Stimulated activated CD4-positive, alpha-beta T cell treated with anti-CD3 and anti-CD28 coated beads, Interleukin-2, amount 100 ng/mL, for 4 hours (primary cell): ENCODE data around the gene HNRNPUL2.
"Not testable (repeated sequence)": the region's sequence is repeated elsewhere in the genome, so short reads cannot be mapped to it uniquely, and the experiment has no call there.

ENCODE experiments used
- DNase-seq: peaks from one replicate; pipeline ENCODE4 v3.0.0-alpha.2; 2020; ENCODE audit warnings: low read depth

The HNRNPUL2 gene

DNA sequence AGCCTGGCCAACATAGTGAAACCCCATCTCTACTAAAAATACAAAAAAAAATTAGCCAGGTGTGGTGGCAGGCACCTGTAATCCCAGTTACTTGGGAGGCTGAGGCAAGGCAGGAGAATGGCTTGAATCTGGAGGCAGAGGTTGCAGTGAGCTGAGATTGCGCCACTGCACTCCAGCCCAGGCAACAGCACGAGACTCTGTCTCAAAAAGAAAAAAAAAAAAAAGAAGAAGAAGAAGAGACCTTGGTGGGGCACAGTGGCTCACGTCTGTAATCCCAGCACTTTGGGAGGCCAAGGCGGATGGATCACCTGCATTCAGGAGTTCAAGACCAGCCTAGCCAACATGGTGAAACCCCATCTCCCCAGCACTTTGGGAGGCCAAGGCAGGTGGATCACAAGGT lies 23.3 kb downstream of the HNRNPUL2 start:
- DNase-seq, result not testable (repeated sequence)

DNA sequence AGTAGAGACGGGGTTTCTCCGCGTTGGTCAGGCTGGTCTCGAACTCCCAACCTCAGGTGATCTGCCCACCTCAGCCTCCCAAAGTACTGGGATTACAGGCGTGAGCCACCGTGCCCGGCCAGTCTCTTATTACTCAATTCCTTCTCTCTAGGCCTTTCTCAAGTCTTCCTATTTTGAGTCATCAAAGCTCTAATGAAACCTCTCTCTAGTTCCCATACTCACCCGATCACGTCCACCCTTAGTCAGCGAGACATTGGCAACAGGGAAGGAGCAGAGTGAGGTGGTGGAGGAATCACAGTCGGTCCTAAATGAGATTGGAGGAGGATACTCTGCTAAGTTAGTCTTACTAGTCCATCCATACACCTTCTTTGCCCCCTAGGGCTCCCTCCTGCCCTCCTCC lies 25.0 kb downstream of the HNRNPUL2 start:
- DNase-seq, result no peak

DNA sequence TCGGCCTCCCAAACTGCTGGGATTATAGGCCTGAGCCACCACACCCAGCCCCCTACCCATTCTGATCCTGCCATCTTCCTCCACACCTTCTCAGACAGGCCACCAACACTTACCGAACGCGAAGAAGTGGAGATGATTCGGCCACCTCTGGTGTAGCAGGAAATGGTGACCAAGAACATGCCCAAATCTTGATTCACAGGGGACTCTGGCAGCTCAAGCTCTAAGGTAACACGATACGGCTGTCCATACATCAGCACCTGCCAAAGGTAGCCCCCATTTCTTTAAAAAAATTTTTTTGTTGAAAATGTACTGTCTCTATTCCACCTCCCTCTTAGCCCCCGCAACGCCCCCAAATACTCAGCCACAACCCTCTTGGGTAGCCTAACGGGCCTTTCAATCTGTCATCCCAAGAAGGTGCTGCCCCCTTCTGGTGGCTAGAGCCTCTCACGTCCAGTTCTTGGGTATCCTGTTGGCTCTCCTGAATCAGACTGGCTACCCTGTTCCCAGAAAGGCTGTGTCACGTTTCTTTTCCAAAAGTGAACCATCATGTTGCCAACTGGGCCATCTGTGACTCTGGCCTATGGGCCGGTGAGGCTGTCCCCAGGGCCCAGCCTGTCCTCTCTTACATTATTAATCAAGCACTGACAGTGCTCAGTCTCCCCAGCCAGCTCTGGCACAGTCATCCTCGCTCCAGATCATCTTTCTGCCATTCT lies 32.6 kb downstream of the HNRNPUL2 start:
- peak; percentile 72 for DNase-seq

DNA sequence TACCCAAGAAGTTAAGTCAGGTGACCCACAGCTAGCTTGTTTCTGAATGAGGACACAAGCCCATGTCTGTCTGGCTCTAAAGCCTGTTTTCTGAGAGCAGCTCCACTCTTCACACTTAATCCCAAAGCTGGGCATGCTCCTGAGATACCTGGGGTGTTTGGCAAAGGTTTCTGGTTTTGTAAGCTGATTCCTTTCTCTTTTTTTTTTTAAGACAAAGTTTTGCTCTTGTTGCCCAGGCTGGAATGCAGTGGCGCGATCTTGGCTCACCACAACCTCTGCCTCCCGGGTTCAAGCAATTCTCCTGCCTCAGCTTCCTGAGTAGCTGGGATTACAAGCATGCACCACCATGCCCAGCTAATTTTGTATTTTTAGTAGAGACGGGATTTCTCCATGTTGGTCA lies 33.6 kb downstream of the HNRNPUL2 start:
- not testable (repeated sequence) for DNase-seq

DNA sequence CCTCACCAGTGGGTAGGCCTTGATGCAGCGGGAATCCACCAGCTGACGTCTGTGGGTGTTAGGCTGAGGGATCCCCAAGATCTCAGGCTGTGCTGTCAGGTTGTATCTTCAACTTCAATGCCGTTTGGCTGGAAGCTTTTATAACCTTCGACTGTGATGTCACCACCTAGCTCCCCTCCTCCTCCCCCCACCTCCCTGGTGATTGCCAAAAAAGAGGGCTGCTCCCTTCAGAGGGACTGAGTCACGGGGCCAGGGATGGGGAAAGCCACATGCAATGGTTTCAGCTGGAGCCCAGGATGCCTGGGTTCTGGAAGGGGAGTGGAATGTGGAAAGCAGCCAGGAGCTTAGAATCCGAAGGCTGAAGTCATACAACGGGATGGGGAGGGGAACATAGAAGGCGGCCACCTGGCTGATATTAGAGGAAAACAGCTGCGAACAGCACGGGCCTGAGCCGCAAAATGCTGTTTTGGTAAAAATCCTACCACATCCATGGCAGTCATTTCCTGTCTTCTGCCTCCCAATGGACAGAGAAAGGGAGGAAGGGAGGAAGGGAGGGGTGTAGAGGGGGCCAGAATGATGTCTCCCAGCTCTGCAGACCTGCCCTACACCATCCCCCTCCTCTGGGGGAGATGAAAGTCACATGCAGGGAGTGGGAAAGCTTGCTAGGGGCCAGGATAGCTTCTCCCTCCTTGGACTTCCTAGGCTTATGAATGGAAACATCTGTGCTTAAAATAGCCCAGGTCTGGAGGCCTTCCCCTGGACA lies 37.7 kb downstream of the HNRNPUL2 start, which contains the start of gene LRRN4CL:
TSS of gene LRRN4CL (minus strand) at position 110 of the 763 bp plus-strand sequence. CDS start 1,022 bp downstream, outside the sequence.
- DNase-seq, result no peak

DNA sequence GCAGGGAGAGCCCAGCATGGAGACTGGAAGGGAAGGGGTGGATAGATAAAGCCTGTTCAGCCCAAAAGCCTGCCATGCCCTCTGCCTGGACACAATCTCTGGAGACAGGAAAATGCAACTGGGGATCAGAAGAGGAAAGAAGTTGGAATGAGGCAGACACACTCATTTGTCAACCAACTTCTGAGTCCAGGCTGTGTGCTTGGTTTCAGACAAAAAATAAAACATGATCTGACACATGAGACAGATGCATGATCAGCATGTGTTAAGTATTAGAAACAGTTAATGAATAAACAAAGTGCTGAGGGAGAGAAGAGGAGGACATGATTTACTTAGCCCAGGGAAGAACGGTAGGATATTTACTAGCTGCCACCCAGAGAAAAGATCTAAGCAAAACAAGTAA lies 38.8 kb downstream of the HNRNPUL2 start:
- no peak for DNase-seq

DNA sequence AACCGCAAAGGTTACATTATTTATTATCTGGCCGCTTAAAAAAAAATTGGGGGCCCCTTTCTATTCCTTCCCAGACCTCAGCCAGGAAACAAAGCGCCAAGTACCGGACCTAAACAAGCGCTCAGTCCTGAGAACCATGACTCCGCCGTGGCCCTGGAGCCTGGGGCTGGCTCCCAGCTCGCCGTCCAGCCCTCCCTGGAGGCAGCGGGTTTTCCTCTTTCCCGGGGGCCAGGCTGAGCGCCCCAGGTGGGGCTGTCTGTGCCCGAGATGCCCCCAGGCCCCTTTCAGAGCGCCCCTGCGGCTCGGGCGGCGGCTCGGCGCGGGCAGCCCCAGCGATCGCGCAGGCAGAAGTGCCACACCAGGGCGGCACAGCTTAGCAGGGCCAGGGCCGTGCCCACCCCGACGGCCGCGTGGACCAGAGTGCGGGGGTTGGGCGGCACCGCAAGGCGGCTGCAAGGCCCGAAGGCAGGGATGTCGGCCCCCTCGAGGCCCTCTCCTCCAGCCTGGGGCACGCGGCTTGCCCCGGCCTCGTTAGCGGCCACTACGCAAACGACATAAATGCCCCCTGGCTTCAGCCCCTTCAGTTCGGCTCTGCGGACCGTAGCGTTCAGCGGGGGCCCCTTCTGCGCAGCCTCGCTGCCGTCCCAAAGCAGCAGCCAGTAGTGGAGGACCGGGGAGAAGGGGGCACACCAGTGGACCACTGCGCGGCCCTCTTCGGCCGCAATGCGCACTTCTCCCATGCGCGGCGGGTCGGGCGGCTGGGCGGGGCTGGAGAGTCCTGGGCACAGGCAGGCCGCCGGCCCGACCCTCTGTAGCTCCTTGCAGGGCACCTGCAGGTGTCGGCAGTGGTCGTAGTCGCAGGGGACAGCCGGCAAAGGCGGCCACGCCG lies 39.5 kb downstream of the HNRNPUL2 start:
- no peak for DNase-seq

DNA sequence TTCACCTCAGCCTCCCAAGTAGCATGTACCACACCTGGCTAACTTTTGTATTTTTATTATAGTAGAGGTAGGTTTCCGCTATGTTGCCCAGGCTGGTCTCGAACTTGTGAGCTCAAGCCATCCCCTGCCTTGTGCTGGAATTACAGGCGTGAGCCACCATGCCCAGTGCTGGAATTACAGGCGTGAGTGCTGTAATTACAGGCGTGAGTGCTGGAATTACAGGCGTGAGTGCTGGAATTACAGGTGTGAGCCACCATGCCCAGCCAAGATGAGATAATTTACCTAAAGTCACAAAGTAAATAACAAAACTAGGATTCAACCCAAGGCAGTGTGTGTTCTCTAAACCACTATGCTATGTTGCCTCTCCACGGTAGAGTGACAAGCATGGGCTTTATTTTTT lies 44.7 kb downstream of the HNRNPUL2 start:
- DNase-seq, result no peak

DNA sequence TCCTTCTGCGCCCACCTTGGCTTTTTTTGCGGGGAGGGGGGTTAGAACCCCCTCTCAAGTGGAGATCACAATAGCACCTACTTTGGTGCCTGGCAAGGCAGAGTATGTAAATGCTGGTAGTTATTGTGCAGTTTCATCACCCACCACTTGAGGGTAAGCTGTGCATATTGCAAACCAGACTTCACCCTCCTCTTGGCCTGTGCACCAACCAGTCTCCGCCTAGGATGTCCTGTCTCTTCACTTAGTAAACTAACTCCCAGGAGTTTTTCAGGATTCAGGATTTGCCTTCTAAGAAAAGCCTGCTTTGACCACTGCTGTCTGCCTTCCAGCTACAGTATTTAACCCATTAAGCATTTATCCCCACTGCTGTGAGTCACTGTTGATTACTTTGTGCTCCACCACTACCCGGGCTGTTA lies 46.4 kb downstream of the HNRNPUL2 start:
- DNase-seq, result no peak

DNA sequence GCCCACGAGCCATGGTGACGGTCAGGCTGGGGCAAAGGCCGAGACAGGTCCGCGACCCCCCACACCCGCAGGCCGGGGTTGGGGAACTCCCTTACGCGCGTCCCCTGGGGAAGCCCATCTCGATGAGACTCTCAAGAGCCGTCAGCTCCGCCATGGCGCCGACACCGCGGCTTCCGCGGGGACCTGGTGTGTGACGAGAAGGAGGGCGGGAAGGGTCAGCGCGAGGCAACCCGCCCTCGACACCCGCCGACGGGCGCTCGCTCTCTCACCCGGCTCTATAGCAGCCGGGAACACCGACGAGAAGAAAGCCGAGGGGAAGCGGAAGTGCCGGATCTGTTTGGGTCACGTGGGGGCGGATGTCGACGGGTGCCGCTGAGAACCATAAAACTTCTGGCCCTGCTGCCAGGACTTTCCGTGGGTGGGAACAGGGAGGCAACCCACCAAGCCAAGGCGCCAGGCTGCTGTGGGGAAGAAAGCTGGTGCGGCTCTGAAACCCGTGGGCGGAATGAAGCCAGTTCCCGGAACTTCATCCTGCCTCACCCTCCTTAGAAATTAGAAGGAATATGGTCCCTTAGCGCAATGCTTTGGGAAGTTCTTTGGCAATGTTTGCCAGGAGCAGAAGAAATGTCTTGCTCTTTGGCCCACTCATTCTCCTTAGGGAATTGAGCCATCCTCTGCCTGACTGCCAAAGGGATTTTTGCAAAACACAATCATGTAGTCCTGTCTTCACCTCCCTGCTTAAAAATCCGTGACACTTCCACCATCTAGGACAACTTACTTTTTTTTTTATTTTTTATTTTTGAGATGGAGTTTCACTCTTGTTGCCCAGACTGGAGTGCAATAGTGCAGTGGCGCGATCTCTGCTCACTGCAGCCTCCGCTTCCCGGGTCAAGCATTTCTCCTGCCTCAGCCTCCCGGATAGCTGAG lies 48.2 kb downstream of the HNRNPUL2 start, which contains the start of gene UBXN1:
TSS of gene UBXN1 (minus strand) at position 304 of the 927 bp plus-strand sequence. CDS start at position 154, 150 bp downstream.
- DNase-seq, result peak; percentile 77

DNA sequence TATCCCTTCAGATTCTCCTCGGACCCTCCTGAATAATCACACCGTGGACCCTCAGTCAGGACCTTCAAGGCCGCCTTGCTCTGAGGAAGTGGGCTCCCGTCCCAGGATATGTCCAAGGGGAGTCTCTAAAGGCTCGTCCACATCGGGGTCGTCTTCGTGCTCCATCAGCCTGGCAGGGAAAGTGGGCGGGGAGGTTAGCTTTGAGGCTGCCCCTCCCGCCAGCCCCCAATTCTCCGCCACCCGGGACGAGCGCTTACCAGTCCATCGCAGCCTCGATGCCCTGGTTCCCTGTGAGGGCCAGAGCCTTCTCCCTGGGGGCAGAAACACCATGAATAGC lies 48.9 kb downstream of the HNRNPUL2 start:
- no peak for DNase-seq

DNA sequence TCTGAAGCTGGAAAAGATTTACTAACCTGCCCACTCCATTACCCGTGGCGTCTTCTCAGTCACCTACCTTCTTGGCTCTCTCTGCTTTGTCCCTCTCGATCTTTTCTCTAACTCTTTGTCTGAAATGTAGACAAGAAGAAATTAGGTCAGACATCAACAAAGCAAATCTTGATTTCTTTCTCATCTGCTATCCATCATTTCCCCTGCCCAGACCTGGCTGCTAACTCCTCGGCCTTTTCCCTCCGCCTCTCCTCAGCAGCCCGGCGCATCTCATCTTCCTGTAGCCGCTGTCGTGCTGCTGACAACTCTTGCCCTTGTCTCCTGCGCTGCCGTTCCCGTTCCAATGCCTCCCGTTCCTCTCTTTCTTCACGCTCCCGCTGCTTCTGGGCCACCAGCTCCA lies 49.5 kb downstream of the HNRNPUL2 start:
- DNase-seq, result no peak

DNA sequence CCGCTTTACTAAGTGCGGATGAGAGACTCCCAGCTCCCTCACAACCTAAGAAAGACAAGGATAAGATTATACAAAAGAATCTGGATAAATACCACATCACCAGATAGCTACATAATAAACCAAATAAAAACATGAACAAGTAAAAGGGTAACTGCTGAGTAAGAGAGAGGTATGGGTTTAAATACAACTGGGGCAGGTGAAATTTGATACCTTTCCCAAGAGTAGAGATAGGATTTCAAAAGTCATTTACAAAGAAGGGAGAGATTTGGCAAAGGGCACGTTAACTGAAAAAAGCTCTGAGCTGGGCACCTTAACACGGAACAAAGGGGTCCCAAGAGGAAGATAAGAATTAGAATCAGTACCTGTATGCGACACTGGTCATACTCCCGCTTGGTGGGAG lies 50.1 kb downstream of the HNRNPUL2 start:
- no peak for DNase-seq

DNA sequence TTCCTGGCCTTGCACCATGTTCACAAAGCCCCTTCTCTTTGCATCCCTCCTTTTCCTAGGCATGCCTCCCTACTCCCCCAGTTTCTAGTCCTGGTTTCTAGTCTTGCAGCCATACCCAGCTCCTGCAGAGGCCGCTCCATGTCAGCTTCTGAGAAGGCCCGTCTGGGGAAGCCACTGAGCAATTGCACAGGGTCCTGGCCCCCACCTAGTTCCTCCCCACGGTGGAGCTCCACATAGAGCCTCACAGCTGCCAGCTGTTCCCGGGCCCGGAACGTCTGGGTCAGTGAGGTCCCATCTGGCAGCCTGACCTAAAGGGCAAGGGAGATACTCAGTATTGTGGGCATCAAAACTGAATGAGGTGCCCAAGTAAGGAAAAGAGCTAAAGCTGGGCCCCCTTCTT lies 50.6 kb downstream of the HNRNPUL2 start:
- DNase-seq, result no peak

DNA sequence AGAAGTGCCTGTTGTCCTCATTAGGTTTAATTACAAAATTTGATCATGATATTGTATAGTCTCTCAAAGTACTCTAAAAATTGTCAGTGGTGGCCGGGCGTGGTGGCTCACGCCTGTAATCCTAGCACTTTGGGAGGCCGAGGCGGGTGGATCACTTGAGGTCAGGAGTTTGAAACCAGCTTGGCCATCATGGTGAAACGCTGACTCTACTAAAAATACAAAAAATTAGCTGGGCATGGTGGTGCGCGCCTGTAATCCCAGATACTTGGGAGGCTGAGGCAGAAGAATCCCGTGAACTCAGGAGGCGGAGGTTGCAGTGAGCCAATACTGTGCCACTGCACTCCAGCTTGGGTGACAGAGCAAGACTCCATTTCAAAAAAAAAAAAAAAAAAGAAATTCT lies 51.8 kb downstream of the HNRNPUL2 start:
- not testable (repeated sequence) for DNase-seq

DNA sequence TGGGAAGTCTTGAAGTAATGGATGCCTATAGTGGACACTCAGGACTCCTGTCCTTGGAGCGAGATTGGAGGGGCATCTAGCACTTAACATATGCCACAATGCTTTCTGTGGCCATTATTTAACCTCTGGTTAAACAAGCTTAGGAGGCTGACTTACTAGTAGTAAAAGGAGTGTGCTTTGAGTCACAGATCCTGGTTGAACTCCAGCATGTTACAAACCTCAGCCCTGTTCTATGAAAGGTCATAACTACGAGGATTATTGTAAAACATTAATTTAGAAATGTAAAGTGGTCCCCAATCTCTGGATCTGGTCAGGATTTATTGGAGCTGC lies 54.1 kb downstream of the HNRNPUL2 start:
- no peak for DNase-seq

DNA sequence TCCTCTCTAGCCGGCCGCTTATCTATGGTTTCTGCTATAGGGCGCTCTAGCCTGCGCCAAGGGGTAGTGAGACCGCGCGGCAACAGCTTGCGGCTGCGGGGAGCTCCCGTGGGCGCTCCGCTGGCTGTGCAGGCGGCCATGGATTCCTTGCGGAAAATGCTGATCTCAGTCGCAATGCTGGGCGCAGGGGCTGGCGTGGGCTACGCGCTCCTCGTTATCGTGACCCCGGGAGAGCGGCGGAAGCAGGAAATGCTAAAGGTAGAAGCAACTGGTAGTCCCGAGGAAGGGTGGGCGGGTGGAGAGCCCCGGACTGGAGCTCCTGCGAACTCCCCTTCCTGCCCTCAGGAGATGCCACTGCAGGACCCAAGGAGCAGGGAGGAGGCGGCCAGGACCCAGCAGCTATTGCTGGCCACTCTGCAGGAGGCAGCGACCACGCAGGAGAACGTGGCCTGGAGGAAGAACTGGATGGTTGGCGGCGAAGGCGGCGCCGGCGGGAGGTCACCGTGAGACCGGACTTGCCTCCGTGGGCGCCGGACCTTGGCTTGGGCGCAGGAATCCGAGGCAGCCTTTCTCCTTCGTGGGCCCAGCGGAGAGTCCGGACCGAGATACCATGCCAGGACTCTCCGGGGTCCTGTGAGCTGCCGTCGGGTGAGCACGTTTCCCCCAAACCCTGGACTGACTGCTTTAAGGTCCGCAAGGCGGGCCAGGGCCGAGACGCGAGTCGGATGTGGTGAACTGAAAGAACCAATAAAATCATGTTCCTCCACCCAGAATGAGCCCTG lies 55.5 kb downstream of the HNRNPUL2 start, which contains the start of the genes LBHD1 and UQCC3:
TSS of gene LBHD1 (minus strand) at position 660 of the 782 bp plus-strand sequence. CDS start 2,236 bp downstream, outside the sequence.
TSS of gene UQCC3 (plus strand) at position 66 of the 782 bp plus-strand sequence. CDS start at position 139, 73 bp downstream.
- peak; percentile 67 for DNase-seq

DNA sequence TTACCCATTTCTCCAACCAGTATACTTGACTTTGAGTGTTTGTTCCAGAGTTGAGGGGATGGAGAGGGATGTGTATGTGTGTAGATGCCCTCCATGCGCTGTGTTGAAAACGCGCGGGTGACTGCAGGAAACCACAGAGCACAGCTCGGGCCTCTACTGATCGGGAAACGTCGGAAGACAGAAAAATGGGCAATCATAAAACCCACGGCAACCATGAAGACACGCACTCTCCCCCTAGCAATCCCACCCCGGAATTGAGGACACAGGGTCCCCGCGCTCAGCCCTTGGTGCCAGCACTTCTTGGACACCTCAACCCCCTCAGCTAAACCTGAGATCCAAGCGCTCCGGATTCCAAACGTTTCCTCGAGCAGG lies 56.0 kb downstream of the HNRNPUL2 start:
- no peak for DNase-seq

DNA sequence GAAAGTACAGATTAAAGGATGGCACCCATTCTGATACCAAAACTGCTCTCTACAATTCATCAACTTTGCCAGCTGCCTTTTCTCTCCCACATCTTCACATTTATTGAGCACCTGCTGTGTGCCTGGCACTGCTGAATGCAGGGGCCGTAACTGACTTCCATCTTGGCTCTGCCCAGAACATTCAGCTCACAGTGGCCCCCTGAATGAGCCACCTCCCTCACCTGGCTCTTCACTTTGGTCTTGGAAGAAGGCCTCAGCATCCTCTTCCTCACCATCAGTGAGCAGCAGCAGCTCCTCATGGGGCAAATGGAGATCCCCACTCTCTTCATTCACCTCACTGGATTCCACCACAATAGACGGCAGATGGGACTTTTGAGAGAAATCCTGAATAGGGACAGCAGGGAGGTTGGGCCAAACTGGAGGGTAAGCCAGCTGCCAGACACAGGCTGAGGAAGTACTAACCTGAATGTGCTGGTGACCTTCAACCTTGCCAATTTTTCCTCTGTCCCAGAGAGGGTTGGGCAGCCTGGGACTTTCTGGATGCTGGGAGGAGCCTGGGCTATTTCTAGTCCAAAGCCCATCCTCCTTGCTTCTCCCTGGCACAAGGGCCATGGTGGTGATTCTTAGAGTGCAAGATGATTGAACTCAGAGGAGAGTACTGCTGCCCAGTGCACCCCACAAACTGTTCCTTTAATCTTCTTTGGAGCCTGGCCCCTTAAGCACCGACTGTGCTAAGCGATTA lies 57.7 kb downstream of the HNRNPUL2 start:
- no peak for DNase-seq

DNA sequence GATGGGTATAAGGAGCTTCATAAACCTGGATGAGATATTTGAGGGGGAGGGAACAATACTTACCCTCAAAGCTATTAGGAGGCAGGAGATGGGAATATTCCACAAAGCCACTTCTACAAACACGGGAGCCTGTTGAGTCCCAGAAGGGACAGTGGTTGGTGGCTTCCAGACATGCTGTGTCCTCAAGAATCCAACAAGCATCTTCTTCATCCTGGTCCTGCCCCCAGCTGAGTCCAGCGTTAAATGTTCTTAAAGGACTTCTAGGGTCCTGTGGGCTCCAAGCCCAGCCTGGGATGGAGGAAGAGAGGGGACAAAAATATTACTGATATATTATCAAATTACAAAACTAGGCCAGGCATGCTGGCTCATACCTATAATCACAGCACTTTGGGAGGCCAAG lies 59.8 kb downstream of the HNRNPUL2 start:
- DNase-seq, result no peak
